GM11168 (cell line): ENCODE results near the gene SUMO3.

ENCODE experiments used
- in situ Hi-C: fragments of 300-500 bp; cut with MboI; formaldehyde crosslinking; loops from one replicate; pipeline ENCODE4 v1.12.0; 2022; ENCODE audit warnings: low sequenced_read_pairs; ENCODE audit not compliant: unreplicated experiment

The SUMO3 gene

DNA sequence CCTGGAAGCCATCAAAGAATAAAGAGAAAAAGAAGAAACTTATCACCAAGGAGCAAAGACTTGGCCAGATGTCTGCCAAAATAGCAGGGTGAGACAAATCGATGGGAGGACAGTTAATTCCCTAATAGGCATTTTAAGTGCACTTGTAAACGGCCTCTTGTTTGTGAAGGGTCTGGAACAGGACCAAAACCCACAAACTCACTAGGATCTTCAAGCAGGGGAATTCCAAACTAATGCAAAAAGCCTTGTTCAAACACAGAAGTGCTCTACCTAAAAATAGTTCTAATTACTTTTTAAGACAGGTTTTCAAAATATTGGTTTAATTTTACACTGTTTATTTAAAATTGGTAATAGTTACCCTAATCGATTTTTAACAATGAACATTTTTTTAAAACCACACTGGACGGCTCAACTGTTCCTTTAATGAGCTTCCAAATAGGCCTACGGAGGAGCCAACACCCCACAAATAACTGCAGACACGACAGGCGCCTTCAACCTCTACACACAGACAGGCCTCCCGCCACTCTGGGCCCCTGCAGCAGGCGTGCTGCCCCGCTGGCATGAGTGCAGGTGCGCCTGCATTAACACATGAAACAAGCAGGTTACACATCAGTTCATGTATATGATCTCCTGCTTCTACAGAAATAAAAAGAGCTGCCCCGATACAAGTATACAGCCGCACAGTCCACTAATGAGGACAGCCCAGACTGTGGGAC is 32.1 kb downstream of the SUMO3 start:
- in situ Hi-C loops = no loop called here

DNA sequence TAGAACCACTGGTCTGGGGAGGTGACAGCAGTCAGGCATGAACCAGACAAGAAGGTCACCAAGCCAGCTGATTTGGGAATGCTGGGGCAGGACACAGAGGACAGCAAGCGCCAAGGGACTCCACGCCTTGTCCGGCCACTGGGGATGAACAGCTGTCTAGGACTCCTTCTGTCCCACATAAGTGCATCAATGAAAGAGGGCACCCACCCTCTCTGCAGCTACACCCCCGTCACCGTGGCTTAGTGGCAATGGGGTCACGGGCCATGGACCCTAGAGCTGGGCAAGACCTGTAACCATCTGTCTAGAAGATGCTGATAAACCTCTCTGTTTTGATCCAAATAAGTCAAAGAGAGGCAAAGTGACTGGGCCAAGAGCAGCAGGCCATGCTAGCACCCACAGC is 33.1 kb downstream of the SUMO3 start:
- in situ Hi-C loops = no loop called here

DNA sequence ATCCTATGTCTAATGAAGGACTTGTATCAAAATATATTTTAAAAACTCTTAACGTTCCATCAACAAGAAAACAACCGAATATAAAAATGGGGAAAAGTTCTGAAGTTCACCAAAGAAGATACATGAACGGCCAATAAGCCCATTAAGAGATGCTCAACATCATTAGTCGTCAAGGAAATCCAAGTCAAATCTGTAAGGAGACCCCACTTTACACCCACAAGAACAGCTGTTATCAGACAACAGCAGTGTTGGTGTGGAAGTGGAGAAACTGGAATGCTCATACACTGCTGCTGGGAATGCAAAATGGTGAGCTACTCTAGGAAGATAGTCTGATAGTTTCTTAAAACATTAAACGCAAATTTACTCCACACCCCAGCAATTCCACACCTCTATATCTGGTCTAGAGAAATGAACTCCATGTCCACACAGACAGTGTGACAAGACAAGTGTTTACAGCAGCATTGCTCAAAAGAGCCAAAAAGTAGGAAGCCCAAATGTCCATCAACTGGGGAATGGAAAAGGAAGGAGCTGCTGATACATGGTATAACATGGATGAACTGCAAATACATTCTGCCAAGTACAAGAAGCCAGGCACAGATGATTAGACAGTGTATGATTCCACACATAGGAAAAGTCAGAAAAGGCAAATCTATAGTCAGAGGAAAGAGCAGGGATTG is 34.7 kb downstream of the SUMO3 start:
- in situ Hi-C loops = no loop called here

DNA sequence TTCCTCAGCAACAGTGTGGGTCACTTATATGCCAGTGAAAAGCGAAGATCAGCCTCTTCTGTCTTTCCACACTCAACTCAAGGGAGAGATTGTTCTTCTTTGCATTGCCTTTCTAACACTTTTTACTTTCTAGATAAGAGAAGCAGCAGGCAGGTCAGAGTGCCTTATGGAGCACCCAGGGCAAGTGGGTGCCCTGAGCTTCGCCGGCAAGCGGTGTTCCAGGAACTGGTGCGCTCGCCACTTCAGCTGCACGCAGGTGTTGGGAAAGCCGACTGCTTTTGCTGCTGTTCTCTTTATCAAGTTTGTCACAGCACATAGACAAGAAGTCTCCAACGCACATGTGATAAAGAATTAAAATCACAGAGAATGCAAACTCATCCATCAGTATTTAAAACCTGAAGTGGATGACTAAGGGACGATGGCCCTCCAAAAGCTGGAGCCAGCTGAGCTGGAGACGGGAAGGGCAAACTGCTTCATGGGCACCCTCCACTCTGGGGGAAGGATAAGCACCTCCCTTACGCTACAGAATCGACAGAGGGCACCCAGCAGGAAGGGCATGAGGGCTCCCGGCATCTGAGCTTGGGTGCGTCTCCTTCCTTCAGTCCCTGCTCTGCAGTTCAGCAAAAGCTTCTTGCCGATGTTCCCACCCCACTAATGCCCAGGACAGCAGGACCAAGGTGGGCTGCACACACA is 36.9 kb downstream of the SUMO3 start:
- in situ Hi-C loops = no loop called here

DNA sequence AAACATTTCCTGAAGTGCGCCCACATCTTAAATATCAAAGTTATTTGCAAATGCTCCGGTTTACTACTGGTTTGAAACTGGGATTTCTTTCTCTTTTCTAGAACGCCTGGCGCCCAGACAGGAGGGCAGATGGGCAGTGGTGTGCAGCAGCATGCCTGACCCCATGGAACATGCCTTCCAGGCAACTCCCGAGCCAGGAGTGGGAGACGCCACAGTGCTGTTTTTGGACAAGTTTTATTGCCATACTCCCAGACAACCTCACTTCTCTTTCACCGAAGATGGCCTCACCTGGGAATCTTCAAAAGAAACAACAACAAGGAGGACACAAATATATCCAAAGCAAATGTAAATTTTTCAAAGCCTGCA is 37.7 kb downstream of the SUMO3 start:
- in situ Hi-C loops = no loop called here

DNA sequence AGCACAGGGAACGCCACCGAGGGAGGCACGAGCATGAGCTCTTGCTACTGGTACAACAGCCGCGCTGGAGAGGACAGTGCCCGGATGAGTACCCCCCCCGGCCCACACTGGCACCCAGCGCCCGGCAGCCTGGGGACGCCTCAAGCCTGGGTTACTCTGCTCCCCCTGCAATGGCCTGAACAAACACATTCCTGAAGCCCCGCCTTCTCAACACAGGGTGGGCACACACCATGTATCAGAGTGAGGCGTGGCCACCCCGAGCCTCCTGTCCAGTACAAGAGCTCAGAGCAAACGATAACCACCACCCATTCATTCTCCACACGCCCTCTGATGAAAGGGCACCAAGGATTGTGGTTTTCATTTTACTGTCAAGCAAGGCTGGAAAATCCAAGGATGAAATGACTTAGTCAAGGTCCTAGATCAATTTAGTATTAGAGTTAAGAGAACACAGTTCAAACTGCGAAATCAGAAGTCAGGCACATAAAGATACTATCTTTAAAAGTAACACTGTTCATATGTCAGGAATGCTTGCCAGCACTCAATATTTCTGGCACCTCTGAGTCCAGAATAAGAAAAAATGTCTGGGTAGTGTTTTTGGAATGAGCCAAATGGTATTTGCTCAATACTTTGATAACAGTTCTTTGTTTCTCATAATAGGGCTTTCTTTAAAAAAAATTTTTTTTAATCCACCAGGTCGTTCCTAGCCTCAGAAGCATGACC is 38.3 kb downstream of the SUMO3 start:
- in situ Hi-C loops = no loop called here

DNA sequence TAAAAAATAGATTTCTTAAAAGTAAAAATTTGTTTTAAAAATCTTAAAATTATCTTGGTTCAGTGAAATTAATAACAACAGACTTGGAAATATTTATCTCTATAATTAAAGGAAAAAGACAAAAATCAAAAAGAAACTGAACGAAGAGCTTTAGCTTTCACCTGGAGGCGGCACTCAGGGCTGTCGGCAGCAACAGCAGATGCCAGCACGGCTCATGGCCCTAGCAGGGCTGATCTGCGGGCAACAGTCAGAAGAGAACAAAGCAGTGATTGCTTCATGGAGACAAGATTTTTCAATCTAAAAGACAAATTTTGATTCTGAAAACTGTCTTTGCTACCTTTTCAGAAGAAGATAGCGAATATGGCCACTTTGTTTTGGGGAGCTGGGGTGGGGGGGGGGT is 38.9 kb downstream of the SUMO3 start:
- in situ Hi-C loops = no loop called here

DNA sequence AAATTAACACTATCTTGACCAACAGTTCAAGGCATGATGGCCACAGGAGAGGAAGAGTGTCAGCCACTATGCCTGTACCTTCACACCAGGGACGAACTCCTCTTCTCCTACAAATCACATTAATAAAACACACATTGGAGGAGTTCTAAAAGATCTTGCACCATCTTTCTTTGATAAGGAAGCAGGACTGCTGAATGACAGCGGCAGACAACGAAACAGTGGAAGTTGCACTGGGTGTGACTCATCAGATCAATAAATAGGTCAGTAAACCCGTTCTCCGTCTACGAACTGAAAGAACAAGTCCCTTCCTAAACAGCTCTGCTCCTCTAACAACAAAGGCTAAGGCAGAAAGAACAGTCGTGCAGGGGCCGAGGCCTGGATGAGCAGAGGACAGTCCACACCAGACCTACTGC is 39.4 kb downstream of the SUMO3 start:
- in situ Hi-C loops = no loop called here

DNA sequence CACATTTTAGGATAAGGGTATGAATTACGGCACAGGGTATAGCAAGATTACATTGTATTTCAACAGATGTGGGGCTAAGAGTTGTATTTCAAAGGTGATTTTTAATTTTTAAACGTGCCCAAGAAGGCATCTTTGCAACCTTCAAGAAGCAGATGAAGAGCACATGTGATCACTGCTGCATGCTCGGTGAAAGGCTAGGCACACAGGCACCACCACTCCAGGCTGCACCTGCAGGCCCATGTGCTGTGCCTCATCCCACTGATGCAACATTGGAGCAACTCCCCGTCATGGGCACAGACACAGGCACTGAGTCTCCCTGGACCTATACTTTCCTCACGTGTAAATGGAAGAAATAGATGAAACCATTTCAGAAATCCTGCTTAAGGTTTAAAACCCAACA is 39.8 kb downstream of the SUMO3 start:
- in situ Hi-C loops = no loop called here

DNA sequence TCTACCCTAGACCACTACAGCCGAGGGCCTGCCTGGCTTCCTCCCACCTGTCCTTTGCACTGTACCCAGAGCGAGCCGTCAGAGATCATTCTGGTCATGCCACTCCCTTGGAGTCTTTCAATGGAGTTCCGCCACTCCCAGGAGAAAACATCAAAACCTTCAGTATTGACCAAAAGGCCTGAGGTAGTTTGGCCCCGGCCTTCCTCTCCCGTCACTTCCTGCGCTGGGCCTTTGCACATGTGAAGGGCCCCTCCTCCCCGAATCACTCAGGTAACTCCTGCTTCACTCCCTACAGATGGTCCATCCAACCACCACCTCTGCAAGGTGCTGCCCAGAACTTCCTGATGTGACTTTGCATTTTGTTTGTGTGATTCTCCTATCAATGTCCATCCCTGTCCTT is 42.9 kb downstream of the SUMO3 start:
- in situ Hi-C loops = no loop called here

DNA sequence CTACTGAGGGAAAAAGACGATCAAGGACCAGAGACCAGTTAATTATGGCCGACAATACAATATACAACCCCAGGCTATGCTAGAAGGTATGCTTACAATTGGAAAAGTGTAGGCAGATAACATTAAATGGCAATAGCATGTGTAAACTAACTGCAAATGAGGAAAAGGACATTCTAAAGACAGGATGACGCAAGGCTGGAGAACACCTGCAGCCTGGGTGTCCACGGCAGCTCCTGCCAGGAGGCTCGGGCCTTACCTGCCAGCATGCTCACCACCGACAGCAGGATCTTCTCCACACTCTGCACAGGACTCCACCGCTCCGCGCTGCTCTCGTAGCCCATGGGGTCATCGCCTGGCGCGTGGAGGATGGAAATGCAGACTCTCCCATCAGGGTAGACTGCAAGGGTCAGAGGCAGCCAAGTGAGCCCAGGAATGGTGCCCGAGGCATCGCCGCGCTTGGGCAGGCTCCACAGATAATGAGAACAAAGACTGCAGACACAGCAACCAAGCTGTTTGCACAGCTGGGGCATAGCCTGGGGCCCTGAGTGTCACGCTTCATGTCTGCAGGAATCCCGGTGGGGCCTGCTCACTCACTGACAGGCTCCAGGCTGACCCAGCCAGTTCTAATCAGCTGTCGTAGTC is 44.5 kb downstream of the SUMO3 start:
- in situ Hi-C loops = no loop called here

DNA sequence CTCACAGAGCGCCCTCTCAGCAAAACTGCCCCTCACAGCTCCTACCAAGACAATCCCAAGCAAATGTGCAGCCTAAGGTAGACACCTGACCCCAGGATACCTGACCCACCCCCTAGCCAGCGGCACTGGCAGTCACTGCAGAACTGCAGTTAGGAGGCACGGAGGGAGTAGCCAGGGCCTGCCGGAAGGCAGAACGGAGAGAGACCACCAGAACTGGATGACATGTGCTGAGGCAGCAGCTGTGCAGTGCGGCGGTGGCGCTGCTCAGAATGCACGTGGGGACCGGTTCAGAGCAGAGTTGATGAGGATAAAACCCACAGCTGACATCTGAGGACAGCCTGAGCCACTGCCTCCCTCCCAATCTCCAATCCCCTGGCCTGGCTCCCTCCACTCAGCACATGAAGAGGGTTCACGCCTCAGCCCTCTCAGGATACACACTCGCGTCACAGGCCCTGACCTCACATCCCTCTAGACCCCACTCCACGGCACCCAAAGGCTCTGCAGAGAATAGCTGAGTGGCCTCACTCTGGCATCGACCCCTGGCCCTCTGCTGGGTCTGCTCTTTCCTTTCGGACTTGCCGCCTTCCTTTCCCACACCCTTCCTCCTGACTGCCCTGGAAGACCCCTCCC is 45.9 kb downstream of the SUMO3 start:
- in situ Hi-C loops = no loop called here

DNA sequence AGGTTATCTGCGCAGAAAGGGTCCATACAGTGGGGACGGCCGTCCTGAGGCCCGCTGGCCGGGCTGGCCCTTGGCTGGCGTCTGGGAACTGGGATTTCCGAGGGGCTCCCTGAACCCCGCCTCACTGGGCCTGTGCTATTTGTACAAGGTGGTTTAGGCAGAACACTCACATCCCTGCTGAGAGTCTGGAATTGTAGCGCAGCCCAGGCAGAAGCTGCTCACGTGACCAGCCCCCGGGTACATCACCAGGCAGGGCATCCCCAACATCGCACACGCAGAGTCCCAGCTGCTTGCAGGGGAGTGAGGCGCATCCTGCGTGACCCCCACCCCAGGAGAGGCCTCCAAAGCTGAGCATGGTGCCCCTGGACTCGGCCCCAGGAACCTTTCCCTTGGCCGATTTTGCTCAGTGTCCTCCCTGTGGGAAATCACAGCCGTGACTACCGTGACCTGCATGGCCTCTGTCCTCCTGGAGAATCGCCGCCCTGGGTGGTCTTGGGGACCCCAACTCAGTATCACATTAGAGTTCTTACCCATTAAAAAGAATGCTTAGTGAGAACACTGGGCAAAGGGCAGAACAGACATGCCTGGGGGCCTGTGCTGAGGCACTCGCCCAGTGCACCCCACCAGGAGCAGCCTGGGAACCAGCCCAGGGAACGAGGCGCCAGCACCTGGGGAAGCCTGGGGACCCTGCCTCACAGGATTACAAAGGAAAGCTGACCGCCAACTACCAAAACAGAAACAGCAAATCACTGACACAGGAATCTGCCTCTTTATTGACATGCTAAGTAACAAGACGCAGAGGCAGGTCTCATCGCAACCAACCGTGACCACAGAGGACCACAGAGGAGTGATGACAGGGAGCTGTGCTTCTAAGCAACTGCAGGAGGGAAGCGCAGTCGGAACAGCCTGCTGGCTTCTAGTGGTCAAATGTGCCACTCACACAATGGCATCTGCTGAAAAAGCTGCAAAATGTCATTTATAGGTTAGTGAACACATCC is 49.7 kb downstream of the SUMO3 start:
- in situ Hi-C loops = no loop called here

DNA sequence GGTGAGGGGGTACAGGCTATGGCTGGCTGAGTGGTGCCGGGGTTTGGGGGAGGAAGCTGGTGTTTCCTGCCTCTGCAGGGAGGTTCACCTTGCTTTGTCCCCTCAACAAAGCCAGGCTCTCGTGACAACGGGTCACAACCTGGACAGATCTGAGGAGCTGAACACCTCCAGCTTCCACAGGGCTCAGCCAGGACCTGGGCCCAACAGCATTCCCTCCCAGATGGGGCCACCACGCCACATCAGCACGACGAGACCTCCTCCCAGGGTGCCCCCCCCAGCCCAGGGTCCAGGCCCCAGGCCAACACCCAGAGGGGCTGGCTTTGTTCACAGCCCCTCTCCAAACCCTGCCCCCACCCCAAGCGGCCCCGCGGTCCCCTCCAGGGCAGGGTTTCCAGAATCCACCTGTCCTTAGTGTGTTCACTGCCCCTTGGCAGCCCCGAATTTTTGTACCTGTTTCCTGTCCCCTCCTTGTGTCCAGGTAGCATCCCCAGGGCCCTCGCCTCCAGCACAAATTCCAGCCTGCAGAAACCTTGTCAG is 51.0 kb downstream of the SUMO3 start:
- in situ Hi-C loops = no loop called here

DNA sequence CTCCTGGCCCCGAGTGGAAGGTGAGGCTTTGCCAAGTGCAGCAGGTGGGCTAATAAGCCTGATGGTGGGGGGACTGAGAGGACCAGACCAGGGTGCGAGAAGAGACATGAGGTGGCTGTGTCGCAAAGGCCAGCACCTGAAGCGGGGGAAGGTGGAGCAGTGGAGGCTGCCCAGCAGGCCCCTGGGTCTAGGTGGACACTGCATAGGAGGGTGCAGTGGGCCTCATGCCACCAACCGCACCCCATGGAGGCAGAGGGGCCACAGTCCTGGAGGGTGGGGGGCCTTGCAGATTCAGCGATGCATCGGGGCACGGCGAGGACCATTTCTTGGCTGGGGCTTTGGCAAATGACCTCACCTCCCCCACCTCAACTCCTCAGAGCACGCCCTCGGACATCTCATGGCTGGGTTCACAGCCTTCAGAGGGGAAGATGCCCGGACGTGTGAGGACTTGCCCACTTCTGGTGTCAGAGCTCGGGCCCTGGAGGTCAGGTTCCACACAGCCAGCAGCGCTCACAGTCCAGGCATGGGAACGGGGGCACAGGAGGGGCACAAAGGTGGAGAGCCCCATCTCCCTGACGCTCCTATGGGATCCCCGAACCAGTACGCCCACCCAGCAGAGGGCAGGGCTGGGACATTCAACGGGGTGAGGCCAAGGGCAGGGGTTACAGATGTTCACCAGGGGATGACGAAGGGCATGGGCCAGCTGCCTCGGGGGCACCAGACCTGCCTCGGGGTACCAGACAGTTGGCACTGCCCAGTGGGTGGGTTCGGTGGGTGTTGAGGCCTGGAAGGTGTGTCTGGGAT is 51.6 kb downstream of the SUMO3 start:
- in situ Hi-C loops = no loop called here

DNA sequence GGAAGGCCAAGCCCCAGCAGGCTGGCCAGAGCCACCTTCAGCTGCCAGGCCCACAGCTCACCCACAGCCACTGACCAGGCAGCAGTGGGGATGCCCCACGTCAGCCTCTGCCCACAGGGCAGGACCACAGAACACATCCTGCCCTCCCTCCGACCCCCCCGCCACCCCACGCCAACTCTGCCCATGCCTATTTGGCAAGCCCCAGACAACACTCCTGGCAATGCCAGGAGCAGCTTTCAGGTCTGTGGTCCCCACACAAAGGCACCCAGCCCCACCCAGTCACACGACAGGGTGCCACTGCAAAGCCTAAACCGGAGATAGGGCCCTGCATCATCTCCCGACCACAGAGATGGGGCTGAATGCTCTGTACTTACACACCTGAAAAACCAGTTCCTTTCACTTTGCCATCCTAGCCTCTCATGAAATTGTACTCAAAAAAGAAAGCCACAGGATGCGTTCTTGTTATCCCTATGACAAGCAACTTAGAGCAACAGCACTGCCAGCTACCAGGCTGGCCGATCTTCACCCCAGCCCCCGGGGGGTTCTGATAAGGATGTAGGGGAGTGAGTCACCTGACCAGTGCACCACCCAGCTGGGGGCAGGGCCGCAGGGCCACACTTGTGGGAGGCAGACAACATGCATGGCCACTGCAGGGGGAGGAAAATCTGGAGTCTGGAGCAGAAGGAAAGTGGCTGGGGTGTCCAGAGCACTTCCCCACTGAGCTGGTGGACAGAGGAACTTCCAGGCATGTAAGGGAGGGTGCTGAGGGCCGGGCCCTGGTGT is 52.4 kb downstream of the SUMO3 start:
- in situ Hi-C loops = no loop called here
